ENCODE measurements around the gene ARL8B. TPM values are rescaled to one million over a fixed set of nuclear protein-coding genes. Genes with fewer than 3 reads are reported as not detected.
A peak's percentile ranks its signal among the peaks of the same experiment; 100 is the strongest.

The ARL8B gene
- polyA plus RNA-seq, 3 donors = 46.6 to 121 (median 101) TPM

DNA sequence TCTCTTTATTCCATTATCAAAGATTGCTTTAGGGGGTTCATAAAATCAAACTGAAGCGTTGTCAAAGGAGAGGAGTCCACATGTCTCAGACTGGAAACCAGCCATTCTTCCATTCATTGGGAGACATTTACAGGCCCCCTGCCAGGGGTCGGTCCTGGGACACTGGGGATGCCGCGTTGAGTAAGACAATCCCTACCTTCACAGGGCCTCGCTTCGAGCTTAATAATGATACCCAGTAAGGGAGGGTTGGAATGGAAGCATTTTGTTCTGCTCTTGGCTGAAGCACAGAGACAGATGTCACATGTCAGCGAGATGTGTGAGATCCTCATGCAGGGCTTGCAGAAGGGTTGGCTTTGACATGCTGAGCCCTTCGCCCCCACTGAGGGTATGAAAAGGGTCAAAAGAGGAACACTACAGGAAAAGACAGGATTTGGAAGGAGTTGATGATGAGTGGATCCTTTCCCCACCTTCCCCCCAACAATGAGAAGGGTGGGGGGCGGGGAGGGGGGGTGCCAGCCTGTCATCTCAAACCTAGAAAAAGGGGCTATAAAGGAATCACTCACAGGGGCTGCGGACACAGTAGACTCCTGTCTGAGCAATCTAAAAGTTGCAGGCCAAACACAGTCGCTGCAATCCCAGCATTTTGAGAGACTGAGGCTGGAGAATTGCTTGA lies 25.6 kb upstream of the ARL8B start:
- Mint-ChIP-seq H3K27ac (no peak overlapping the region), H3K9me3 (peaks cover 0 to 3% (median 0%) of the 10 kb centered on the region in 7 donors), H3K4me1 (peaks cover 16% of the 10 kb centered on the region), H3K4me3 (peak overlapping the region in 1 of 2 donors; percentile 82), H3K36me3 (peaks cover 0 to 3% of the 10 kb centered on the region in 2 donors), H3K27me3 (ENCODE audit: low read depth in 3 of 3) (peaks cover 10 to 27% (median 20%) of the 10 kb centered on the region in 3 donors)
- H3K36me3 ChIP-seq (replicated peaks in 1 of 2; ENCODE audit: control insufficient read depth in 1 of 2, insufficient read depth in 2 of 2, low read length in 2 of 2) = no peaks in the 10 kb centered on the region
- no peak overlapping the region for H3K27ac ChIP-seq (ENCODE audit: low read depth in 1 of 2, low read length in 2 of 2)
- WGBS (ENCODE audit: insufficient coverage) = 96% methylated on average over 3 of the region's 11 CpGs
- H3K27me3 ChIP-seq (ENCODE audit: control insufficient read depth in 2 of 2, insufficient read depth in 2 of 2, low read length in 2 of 2) = peaks cover 0 to 12% of the 10 kb centered on the region in 2 donors
- H2AFZ ChIP-seq (ENCODE audit: insufficient read depth, low read depth, low read length, poor library complexity, severe bottlenecking) = no peak overlapping the region
- H3K4me1 ChIP-seq (ENCODE audit: control insufficient read depth in 1 of 2, insufficient read depth in 2 of 2, low read length in 2 of 2) = peaks cover 4 to 11% of the 10 kb centered on the region in 2 donors
- H4K20me1 ChIP-seq (ENCODE audit: insufficient read depth, low read length) = no peaks in the 10 kb centered on the region
- no peaks in the 10 kb centered on the region for H3K79me2 ChIP-seq (ENCODE audit: insufficient read depth, low read length)
- no peaks in the 10 kb centered on the region for H3K9me3 ChIP-seq (replicated peaks in 1 of 2; ENCODE audit: control insufficient read depth in 1 of 2, insufficient read depth in 1 of 2, low read length in 2 of 2)
- no peak overlapping the region for H3K4me3 ChIP-seq (replicated peaks in 1 of 3; ENCODE audit: low read depth in 2 of 3, low read length in 3 of 3)
- DNase-seq = no peak
- no peak for TF ChIP-seq CTCF (IDR thresholded peaks at IDR 0.05)
- H3K4me2 ChIP-seq (replicated peaks; ENCODE audit: extremely low read depth, low read length, poor library complexity, severe bottlenecking) = no peak overlapping the region
- intact Hi-C loops (cut with micrococcal nuclease) = no loop called here
- H3K9ac ChIP-seq (ENCODE audit: insufficient read depth, low read length, poor library complexity, severe bottlenecking) = no peak overlapping the region

- no peaks in the 10 kb centered on the region for H3K9me3 ChIP-seq (replicated peaks in 1 of 2; ENCODE audit: control insufficient read depth in 1 of 2, insufficient read depth in 1 of 2, low read length in 2 of 2)
- no peak for TF ChIP-seq CTCF (IDR thresholded peaks at IDR 0.05)
- H3K27me3 ChIP-seq (ENCODE audit: control insufficient read depth in 2 of 2, insufficient read depth in 2 of 2, low read length in 2 of 2) = peaks cover 0 to 12% of the 10 kb centered on the region in 2 donors
- H4K20me1 ChIP-seq (ENCODE audit: insufficient read depth, low read length) = no peaks in the 10 kb centered on the region
- H3K79me2 ChIP-seq (ENCODE audit: insufficient read depth, low read length) = no peaks in the 10 kb centered on the region
- H3K9ac ChIP-seq (ENCODE audit: insufficient read depth, low read length, poor library complexity, severe bottlenecking) = no peak overlapping the region
- H3K27me3 Mint-ChIP-seq (ENCODE audit: low read depth in 3 of 3) = peaks cover 10 to 26% (median 17%) of the 10 kb centered on the region in 3 donors
- no peak overlapping the region for H3K27ac ChIP-seq (ENCODE audit: low read depth in 1 of 2, low read length in 2 of 2)
- H3K4me2 ChIP-seq (replicated peaks; ENCODE audit: extremely low read depth, low read length, poor library complexity, severe bottlenecking) = no peak overlapping the region
- H2AFZ ChIP-seq (ENCODE audit: insufficient read depth, low read depth, low read length, poor library complexity, severe bottlenecking) = no peak overlapping the region
- DNase-seq = no peak
- 100% methylated on average over 2 of the region's 4 CpGs for whole genome bisulfite sequencing (ENCODE audit: insufficient coverage)
- peaks cover 4 to 6% of the 10 kb centered on the region in 2 donors for H3K4me1 ChIP-seq (ENCODE audit: control insufficient read depth in 1 of 2, insufficient read depth in 2 of 2, low read length in 2 of 2)
- H3K36me3 Mint-ChIP-seq = peaks cover 0 to 3% of the 10 kb centered on the region in 2 donors
- no peak overlapping the region for H3K4me3 Mint-ChIP-seq
- intact Hi-C loops (cut with micrococcal nuclease) = no loop called here
- peaks cover 9% of the 10 kb centered on the region for H3K4me1 Mint-ChIP-seq
- H3K4me3 ChIP-seq (replicated peaks in 1 of 3; ENCODE audit: low read depth in 2 of 3, low read length in 3 of 3) = no peak overlapping the region
- H3K9me3 Mint-ChIP-seq = peaks cover 0 to 3% (median 0%) of the 10 kb centered on the region in 7 donors
- H3K36me3 ChIP-seq (replicated peaks in 1 of 2; ENCODE audit: control insufficient read depth in 1 of 2, insufficient read depth in 2 of 2, low read length in 2 of 2) = no peaks in the 10 kb centered on the region
- H3K27ac Mint-ChIP-seq = no peak overlapping the region
Observed at GRCh38 chr3:5098346-5098745, 23.7 kb upstream of the ARL8B start.

Measured in CD14-positive monocyte (primary cell).